ENCODE measurements around the gene BEST4. TPM values are rescaled to one million over a fixed set of nuclear protein-coding genes. Genes with fewer than 3 reads are reported as not detected.

The BEST4 gene
- total and polyA plus RNA-seq, 3 donors from 2014 or later = 0.79 to 1.7 (median 1.1) TPM

- TF ChIP-seq CTCF (IDR thresholded peaks at IDR 0.05) = no peak
- no peak for TF ChIP-seq POLR2A (IDR thresholded peaks at IDR 0.05)
- peak; percentile 58 for DNase-seq
- Histone ChIP-seq H3K4me3 (no peak overlapping the region), H3K27ac (no peak overlapping the region), H3K27me3 (no peaks in the 10 kb centered on the region), H3K9me3 (no peaks in the 10 kb centered on the region), H3K36me3 (ENCODE audit: low read depth, missing control alignments) (no peaks in the 10 kb centered on the region), H3K4me1 (peaks cover 7% of the 10 kb centered on the region)
- intact Hi-C loops (cut with DNase I; ENCODE audit: low total_unique reads) = no loop called here
- whole genome bisulfite sequencing, 2 donors = 81 to 84% methylated on average over 9 of the region's 9 CpGs
Observed at GRCh38 chr1:44792736-44793502, 4.9 kb upstream of the BEST4 start.

- Histone ChIP-seq H3K4me1 (peaks cover 7% of the 10 kb centered on the region), H3K9me3 (no peaks in the 10 kb centered on the region), H3K4me3 (no peak overlapping the region), H3K27ac (no peak overlapping the region), H3K27me3 (no peaks in the 10 kb centered on the region), H3K36me3 (ENCODE audit: low read depth, missing control alignments) (no peaks in the 10 kb centered on the region)
- DNase-seq = no peak
- intact Hi-C loops (cut with DNase I; ENCODE audit: low total_unique reads) = no loop called here
- whole genome bisulfite sequencing, 2 donors = 79 to 82% methylated on average over 5 to 7 of the region's 7 CpGs
- no peak for TF ChIP-seq CTCF (IDR thresholded peaks at IDR 0.05)
- TF ChIP-seq POLR2A (IDR thresholded peaks at IDR 0.05) = no peak
Observed at GRCh38 chr1:44790968-44791801, 3.2 kb upstream of the BEST4 start.

GRCh38 chr1:44787506-44787905, 464 bp downstream of the BEST4 start:
- intact Hi-C loops (cut with DNase I; ENCODE audit: low total_unique reads) = no loop called here
- 94 to 97% methylated on average over 10 of the region's 10 CpGs for WGBS, 2 donors

GRCh38 chr1:44786841-44787426, 1.0 kb downstream of the BEST4 start:
- WGBS, 2 donors = 72 to 81% methylated on average over 7 to 9 of the region's 9 CpGs
- intact Hi-C loops (cut with DNase I; ENCODE audit: low total_unique reads) = no loop called here
- Histone ChIP-seq H3K27ac (peak overlapping the region in 1 of 2 donors; percentile 41), H3K4me3 (no peak overlapping the region), H3K27me3 (no peaks in the 10 kb centered on the region), H3K9me3 (no peaks in the 10 kb centered on the region), H3K36me3 (ENCODE audit: low read depth, missing control alignments) (no peaks in the 10 kb centered on the region), H3K4me1 (peaks cover 19% of the 10 kb centered on the region)
- no peak for DNase-seq
- TF ChIP-seq POLR2A (IDR thresholded peaks at IDR 0.05) (no peak), CTCF (IDR thresholded peaks at IDR 0.05) (no peak)

More at GRCh38 chr1:44787506-44787905, 464 bp downstream of the BEST4 start:
- Histone ChIP-seq H3K9me3 (no peaks in the 10 kb centered on the region), H3K36me3 (ENCODE audit: low read depth, missing control alignments) (no peaks in the 10 kb centered on the region), H3K27ac (no peak overlapping the region), H3K4me3 (no peak overlapping the region), H3K27me3 (no peaks in the 10 kb centered on the region), H3K4me1 (peaks cover 19% of the 10 kb centered on the region)
- TF ChIP-seq POLR2A (IDR thresholded peaks at IDR 0.05) (no peak), CTCF (IDR thresholded peaks at IDR 0.05) (no peak)
- no peak for DNase-seq
